ENCODE measurements around the gene NDEL1.

NDEL1 gene

GRCh38 chr17:8502126-8502525, 66.4 kb downstream of the NDEL1 start:
- DNase-seq (ENCODE audit: low read depth, low spot score) = no peak

GRCh38 chr17:8503368-8503767, 67.7 kb downstream of the NDEL1 start:
- no peak for DNase-seq (ENCODE audit: low read depth, low spot score)

GRCh38 chr17:8503807-8504206, 68.1 kb downstream of the NDEL1 start:
- DNase-seq (ENCODE audit: low read depth, low spot score) = no peak

- DNase-seq (ENCODE audit: low read depth, low spot score) = no peak
Observed at GRCh38 chr17:8504460-8505207, 69.0 kb downstream of the NDEL1 start.

DNA sequence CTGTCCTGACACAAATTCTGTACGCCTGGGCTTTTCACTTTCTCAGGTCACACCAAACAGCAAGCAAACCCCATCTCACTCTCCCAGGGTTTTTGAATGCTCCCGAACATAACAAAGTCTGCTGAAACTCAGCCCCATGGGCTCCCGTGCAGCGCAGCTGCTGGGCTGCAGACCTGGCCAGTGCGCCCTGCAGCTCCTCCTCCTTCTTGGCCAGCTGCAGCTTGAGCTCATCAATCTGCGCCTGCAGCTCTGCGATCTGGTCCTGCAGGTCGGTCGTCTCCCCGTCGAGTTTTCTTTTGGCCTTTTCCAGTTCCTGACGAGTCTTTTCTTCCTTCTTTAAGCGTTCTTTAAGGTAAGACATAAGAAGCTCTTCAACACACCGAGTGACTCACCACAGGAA, 70.5 kb downstream of the NDEL1 start:
- DNase-seq (ENCODE audit: low read depth, low spot score) = no peak

- no peak for DNase-seq (ENCODE audit: low read depth, low spot score)
Observed at GRCh38 chr17:8514801-8515200, 79.1 kb downstream of the NDEL1 start.
